Mucosa of stomach (tissue), 1 donor: ENCODE measurements around the gene CENPS.
"Not testable (repeated sequence)": the region's sequence is repeated elsewhere in the genome, so short reads cannot be mapped to it uniquely, and the experiment has no call there.

Experiments used
- H3K27me3 ChIP-seq: one replicate; pipeline ENCODE4 v1.7.0; 2013; ENCODE audit warnings: mild to moderate bottlenecking, low read length; ENCODE audit not compliant: control insufficient read depth, insufficient read depth
- H3K36me3 ChIP-seq: one replicate; pipeline ENCODE4 v1.7.0; 2013; ENCODE audit warnings: low read length; ENCODE audit not compliant: control insufficient read depth, insufficient read depth
- H3K4me1 ChIP-seq: one replicate; pipeline ENCODE4 v1.7.0; 2013; ENCODE audit warnings: mild to moderate bottlenecking, low read length; ENCODE audit not compliant: control insufficient read depth, insufficient read depth
- H3K4me3 ChIP-seq: one replicate; pipeline ENCODE4 v1.7.0; 2013; ENCODE audit warnings: low read length
- H3K9ac ChIP-seq: one replicate; pipeline ENCODE4 v1.7.0; 2013; ENCODE audit warnings: mild to moderate bottlenecking, low read length, moderate library complexity
- H3K9me3 ChIP-seq: one replicate; pipeline ENCODE4 v1.7.0; 2013; ENCODE audit warnings: mild to moderate bottlenecking, low read length, moderate library complexity; ENCODE audit not compliant: control insufficient read depth
- donor health status: Pancreatic carcinoma.

CENPS gene

DNA sequence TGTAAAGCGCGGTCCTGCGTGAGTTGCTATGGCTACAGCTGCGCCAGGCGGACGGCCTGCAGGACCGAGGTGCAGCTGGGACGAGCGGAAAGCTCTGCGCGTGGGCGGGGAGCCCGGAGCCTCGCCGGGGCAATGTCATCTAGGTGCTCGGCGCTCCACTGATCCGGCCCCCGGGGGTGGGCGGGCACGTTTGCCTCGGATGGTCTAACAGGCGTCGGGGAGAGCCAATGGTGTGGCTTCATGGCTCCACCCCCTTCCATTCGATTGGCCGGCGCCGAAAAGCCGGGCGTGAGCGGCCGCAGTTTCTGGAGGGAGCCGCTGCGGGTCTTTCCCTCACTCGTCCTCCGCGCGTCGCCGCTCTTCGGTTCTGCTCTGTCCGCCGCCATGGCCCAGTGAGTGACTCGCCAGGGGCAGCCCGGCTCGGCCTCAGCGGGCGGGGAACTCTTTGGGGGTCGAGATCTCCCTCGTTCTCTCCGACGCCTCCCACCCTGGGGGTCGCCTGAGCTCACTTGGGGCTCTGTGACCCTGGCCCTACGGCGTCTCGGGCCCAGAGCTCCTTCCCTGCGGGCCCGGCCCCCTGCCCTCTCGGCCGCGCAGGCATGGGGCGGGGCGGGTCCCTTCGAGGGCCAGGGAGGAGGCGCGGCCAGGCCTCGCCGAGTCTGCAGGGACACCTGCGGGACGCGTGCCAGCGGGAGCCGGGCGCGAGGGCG, 31.3 kb upstream of the CENPS start, which contains the start of gene PGD:
TSS of gene PGD (plus strand) at position 331 of the 710 bp plus-strand sequence. CDS start at position 385, 54 bp downstream.
- H3K36me3 ChIP-seq, result no peaks in the 10 kb centered on the region
- no peaks in the 10 kb centered on the region for H3K9me3 ChIP-seq
- no peaks in the 10 kb centered on the region for H3K27me3 ChIP-seq
- peak within 1 kb of the TSS; percentile 75 for H3K9ac ChIP-seq
- H3K4me1 ChIP-seq, result peaks cover 13% of the 10 kb centered on the region
- peak within 1 kb of the TSS; percentile 82 for H3K4me3 ChIP-seq

GRCh38 chr1:10399444-10399941, 30.7 kb upstream of the CENPS start:
- Histone ChIP-seq H3K4me1 (peaks cover 13% of the 10 kb centered on the region), H3K9me3 (no peaks in the 10 kb centered on the region), H3K4me3 (peak overlapping the region; percentile 82), H3K36me3 (peaks cover 2% of the 10 kb centered on the region), H3K27me3 (no peaks in the 10 kb centered on the region), H3K9ac (peak overlapping the region; percentile 75)

GRCh38 chr1:10400013-10400412, 30.2 kb upstream of the CENPS start:
- Histone ChIP-seq H3K9ac (peak overlapping the region; percentile 75), H3K36me3 (peaks cover 6% of the 10 kb centered on the region), H3K9me3 (no peaks in the 10 kb centered on the region), H3K27me3 (no peaks in the 10 kb centered on the region), H3K4me3 (peak overlapping the region; percentile 82), H3K4me1 (peaks cover 13% of the 10 kb centered on the region)

DNA sequence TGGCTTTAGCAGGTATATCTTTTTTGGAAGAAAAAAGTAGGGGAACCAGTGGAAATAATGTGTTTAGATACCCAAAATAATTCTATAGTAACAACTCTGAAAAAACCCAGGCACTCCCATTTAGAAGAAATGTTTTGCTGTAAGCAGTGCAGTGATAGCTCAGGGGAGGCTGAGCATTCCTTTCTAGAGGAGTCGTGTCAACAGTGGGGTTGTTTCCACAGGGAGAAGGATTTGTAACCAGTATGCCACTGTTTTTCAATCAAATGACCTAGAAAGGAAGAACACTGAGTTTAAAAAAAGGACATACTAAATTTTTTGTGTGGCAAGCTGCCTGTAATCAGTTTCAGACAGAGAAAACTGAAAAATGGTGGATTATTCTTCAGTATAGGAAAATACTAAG, 29.0 kb upstream of the CENPS start:
- no peak overlapping the region for H3K4me3 ChIP-seq
- H3K9ac ChIP-seq, result no peak overlapping the region
- H3K4me1 ChIP-seq, result peaks cover 13% of the 10 kb centered on the region
- H3K9me3 ChIP-seq, result no peaks in the 10 kb centered on the region
- no peaks in the 10 kb centered on the region for H3K27me3 ChIP-seq
- H3K36me3 ChIP-seq, result peaks cover 7% of the 10 kb centered on the region

DNA sequence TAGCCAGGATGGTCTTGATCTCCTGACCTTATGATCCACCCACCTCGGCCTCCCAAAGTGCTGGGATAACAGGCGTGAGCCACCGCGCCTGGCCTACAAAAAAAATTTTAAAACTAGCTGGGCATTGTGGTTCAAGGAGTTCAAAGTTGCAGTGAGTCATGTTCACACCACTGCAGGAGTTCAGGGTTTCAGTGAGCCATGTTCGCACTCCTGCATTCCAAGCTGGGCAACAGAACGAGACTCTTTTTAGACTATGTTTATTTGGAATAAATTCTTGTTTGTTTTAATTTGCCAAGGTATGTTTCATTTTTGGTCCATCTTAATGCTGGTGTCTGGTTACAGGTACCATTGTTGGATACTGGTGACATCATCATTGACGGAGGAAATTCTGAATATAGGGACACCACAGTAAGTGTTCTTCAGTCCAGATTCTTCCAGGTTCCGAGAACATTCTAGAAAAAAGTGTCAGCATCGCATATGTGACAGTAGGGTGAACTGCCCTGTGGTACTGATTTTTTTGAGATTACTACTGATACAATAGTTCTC, 27.4 kb upstream of the CENPS start:
- Histone ChIP-seq H3K4me1 (peaks cover 13% of the 10 kb centered on the region), H3K9ac (no peak overlapping the region), H3K27me3 (no peaks in the 10 kb centered on the region), H3K36me3 (peaks cover 14% of the 10 kb centered on the region), H3K9me3 (no peaks in the 10 kb centered on the region), H3K4me3 (no peak overlapping the region)

- Histone ChIP-seq H3K9me3 (no peaks in the 10 kb centered on the region), H3K27me3 (no peaks in the 10 kb centered on the region), H3K4me1 (no peaks in the 10 kb centered on the region), H3K9ac (no peak overlapping the region), H3K36me3 (peaks cover 23% of the 10 kb centered on the region), H3K4me3 (no peak overlapping the region)
Observed at GRCh38 chr1:10407201-10407600, 23.0 kb upstream of the CENPS start.

GRCh38 chr1:10415211-10415930, 14.9 kb upstream of the CENPS start:
- Histone ChIP-seq H3K9ac (no peak overlapping the region), H3K4me3 (no peak overlapping the region), H3K9me3 (no peaks in the 10 kb centered on the region), H3K27me3 (no peaks in the 10 kb centered on the region), H3K4me1 (no peaks in the 10 kb centered on the region), H3K36me3 (peaks cover 21% of the 10 kb centered on the region)

DNA sequence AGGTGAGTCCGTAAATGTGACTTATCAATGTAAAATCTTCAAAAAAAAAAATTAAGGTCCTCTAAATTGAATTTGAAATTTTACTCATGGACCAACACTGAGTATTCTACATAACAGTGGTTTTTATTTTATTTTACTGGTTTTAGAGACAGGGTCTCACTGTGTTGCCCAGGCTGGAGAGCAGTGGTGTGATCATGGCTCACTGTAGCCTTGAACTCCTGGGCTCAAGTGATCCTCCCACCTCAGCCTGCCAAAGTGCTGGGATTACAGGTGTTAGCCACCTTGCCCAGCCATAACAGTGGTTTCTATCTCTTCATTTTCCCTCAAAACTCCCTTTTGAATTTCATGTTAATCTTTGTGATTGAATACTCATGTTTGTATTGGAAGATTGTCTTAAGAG, 14.3 kb upstream of the CENPS start:
- H3K9me3 ChIP-seq, H3K27me3 ChIP-seq, H3K9ac ChIP-seq, H3K4me3 ChIP-seq, H3K4me1 ChIP-seq: not testable (repeated sequence)
- H3K36me3 ChIP-seq, result peaks cover 20% of the 10 kb centered on the region

DNA sequence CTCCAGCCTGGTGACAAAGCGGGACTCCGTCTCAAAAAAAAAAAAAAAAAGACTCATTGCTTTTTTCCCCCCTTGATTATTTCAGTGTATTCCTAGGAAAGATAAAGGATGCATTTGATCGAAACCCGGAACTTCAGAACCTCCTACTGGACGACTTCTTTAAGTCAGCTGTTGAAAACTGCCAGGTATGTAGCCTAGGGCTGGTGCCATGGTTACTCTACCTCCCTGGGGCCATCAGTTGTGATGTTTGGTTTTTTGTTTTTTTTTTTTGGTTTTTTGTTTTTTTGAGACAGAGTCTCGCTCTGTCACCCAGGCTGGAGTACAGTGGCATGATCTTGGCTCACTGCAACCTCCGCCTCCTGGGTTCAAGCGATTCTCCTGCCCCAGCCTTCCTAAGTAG, 11.5 kb upstream of the CENPS start:
- not testable (repeated sequence) for H3K4me1 ChIP-seq, H3K9ac ChIP-seq, H3K9me3 ChIP-seq, H3K27me3 ChIP-seq, H3K36me3 ChIP-seq, H3K4me3 ChIP-seq

DNA sequence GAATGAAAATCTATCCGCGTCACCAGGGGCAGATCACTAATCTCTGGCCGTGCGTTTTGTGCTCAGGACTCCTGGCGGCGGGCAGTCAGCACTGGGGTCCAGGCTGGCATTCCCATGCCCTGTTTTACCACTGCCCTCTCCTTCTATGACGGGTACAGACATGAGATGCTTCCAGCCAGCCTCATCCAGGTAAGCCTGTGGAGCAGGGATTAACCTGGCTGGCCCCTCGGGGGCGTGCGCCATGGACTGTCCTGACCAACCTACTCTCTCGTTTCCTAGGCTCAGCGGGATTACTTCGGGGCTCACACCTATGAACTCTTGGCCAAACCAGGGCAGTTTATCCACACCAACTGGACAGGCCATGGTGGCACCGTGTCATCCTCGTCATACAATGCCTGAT, 10.9 kb upstream of the CENPS start:
- no peaks in the 10 kb centered on the region for H3K4me1 ChIP-seq
- peaks cover 6% of the 10 kb centered on the region for H3K36me3 ChIP-seq
- H3K27me3 ChIP-seq, result no peaks in the 10 kb centered on the region
- no peaks in the 10 kb centered on the region for H3K9me3 ChIP-seq
- H3K4me3 ChIP-seq, result no peak overlapping the region
- no peak overlapping the region for H3K9ac ChIP-seq

DNA sequence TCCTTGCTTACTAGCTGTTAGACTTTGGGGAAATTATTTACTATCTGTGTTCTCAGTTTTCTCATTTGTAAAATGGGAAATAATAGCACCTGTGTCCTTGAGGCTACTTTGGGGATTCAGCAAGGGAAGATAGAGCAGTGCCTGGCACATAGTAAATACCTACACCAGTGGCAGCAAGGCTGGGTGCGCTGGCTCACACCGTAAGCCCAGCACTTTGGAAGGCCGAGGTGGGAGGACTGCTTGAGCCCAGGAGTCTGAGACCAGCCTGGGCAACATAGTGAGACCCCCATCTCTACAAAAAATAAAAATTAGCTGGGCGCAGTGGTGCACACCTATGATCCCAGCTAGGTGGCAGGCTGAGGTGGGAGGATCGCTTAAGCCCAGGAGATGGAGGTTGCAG, 8.6 kb upstream of the CENPS start:
- H3K9me3 ChIP-seq, result no peaks in the 10 kb centered on the region

DNA sequence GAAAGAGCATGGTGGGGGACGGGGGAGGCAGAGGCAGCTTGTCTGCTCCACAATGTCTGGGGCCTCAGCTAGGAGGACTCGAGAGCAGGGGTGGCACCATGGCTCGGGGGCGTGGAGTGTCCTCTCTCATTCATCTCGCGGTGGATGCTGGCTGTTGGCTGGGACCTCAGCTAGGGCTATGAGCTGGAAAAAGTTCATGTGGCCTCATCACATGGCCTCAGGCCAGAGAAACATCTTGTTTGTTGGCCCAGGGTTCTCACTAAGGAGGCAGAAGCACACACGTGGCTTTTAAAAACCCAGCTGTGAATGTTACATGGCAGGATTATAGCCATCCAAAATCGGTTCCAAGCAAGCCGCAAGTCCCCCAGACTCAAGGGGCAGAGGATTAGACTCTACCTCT, 6.2 kb upstream of the CENPS start:
- Histone ChIP-seq H3K9ac (no peak overlapping the region), H3K9me3 (no peaks in the 10 kb centered on the region), H3K4me1 (no peaks in the 10 kb centered on the region), H3K36me3 (no peaks in the 10 kb centered on the region), H3K27me3 (no peaks in the 10 kb centered on the region), H3K4me3 (no peak overlapping the region)

More for the DNA sequence above, 8.6 kb upstream of the CENPS start:
- Histone ChIP-seq H3K9ac (no peak overlapping the region), H3K4me3 (no peak overlapping the region), H3K36me3 (peaks cover 6% of the 10 kb centered on the region), H3K4me1 (no peaks in the 10 kb centered on the region), H3K27me3 (no peaks in the 10 kb centered on the region)
